GM18505 (cell line): Measurements from ENCODE around the gene ZP1.
"Not testable (repeated sequence)": the region's sequence is repeated elsewhere in the genome, so short reads cannot be mapped to it uniquely, and the experiment has no call there.

Experiments
- ATAC-seq: cut with Tn5 transposase; IDR thresholded peaks from one replicate; pipeline ENCODE4 v1.9.1; 2021; ENCODE audit not compliant: unreplicated experiment
- POLR2A ChIP-seq: IDR thresholded peaks from 4 replicates; pipeline ENCODE4 v1.6.1; 2011; ENCODE audit warnings: borderline replicate concordance; ENCODE audit not compliant: insufficient read depth, insufficient read length; ENCODE audit errors: extremely low read depth

Gene ZP1

DNA sequence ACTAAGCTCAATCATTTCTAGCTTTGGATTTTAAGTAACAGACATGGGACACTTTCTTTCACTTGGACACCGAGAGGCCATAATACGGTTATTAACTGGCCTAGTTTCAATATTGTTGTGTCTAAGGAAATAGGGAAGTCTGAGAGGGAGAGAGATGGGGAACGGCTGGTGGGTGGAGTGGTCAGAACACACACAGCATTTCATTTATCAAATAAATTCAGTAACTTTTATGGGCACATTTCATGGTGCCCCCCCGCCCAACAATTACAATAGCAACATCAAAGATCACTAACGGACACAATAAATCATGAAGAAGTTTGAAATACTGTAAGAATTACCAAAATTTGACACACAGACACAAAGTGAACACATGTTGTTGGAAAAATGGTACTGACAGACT is 28.3 kb downstream of the ZP1 start:
- ATAC-seq = no peak

DNA sequence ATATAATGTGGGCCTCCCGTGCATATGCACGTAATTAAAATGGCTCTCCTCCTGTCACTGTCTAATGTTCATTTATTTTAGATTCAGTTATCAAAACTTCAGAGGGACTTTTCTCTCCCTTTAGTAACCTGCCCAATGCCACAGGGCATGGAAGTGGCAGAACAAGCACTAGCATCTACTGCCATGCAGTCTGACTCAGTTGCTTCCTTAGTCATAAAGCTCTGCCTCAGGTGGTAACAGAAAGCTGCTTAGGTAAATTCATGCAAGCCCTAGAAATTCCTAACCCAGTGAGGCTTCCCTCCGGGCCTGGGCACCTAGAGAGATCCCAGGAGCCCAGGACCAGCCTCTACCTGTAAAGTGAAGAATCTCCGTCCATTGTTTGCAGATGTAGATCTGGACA is 30.2 kb downstream of the ZP1 start:
- no peak for TF ChIP-seq POLR2A
- no peak for ATAC-seq

More for the DNA sequence above, 28.3 kb downstream of the ZP1 start:
- TF ChIP-seq POLR2A = no peak

DNA sequence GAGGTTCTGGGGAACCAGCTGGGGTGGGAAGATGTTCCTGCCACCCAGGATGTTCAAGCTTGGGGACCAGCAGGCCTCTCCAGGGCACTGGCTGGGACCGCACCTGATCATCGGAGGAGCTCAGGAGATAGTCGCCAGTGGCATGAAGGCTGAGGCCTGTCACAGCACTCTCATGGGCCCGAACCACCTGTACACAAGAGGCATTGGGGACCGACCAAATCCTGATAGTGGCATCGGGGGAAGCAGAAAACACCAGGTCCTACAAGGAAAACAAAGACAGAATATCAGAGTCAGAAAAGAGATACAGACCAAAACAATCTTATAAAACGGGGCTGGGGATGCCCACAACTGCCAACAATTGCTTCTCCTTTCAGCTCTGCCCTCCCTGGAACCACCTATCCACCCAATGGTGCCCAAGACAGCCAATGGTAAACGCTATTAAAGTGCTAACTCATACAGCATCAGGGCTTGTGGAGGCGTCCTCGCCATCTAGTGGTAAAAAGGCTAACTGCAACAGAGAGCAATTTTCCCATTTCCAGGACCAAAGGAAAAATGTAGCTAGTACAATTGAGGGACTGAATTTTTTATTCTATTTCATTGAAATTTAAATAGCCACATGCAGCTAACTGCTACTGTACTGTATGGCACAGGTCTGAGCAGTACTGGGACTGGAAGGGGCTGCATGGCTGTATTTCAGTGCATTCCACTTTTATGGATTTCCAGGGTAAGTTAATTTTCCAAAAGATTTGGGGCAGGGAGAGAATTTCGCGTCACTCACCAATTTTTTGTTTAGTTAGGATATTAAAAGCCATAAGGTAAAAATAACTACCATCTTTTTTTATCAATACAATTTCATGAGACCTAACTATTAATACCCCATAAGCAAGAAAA is 31.9 kb downstream of the ZP1 start:
- TF ChIP-seq POLR2A = peak; percentile 16
- no peak for ATAC-seq

DNA sequence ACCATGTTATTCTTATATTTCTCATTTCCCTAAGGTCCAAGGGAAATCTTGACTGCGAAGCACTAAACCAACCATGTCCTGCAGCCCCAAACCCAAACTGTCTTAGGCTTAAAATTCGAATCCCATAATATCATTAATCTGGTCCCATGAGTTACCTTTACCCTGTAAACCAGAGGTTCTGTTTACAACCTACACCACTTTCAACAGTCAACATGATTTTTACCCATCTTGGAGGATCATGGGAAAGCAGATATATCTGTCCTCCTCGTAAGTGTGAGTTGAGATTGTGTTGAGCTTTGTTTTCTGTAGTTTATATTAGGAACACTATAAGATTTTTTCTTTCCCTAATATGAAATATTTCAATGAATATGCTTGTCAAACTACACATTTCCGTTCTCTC is 32.6 kb downstream of the ZP1 start:
- ATAC-seq = no peak
- TF ChIP-seq POLR2A = no peak

DNA sequence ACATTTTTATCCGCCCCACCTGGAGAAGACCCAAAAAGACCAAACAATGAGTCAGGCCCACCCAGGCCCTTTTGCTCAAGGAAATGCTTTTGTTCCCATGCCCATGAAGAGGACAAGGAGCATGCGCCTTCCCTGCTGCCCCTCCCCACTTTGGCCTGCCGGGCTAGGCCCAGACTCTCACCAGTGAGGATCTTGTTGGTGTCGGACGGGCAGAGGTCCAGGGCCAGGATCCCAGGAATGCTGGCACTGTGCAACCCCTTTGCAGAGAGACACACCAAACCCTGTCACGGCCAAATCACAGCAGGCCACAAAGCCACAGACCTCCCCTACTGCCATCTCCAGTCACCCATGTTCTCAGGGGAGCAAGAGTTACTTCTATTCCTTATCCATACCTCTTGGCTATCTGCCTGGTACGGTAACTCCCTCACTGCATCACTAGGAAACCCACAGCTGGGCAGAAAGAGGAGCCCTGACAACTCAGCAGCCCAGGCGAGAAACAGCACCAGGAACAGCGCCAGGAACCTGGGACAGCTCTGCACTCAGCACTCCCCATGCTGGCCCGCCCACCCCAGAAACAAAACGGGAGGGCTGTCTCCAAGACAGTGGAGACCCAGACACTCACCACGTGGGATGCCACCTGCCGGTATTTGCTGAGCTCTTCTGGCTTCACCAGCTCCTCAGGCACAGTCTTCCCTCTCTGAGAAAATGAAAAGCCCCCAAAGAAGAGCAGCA is 33.5 kb downstream of the ZP1 start:
- no peak for ATAC-seq
- no peak for TF ChIP-seq POLR2A

DNA sequence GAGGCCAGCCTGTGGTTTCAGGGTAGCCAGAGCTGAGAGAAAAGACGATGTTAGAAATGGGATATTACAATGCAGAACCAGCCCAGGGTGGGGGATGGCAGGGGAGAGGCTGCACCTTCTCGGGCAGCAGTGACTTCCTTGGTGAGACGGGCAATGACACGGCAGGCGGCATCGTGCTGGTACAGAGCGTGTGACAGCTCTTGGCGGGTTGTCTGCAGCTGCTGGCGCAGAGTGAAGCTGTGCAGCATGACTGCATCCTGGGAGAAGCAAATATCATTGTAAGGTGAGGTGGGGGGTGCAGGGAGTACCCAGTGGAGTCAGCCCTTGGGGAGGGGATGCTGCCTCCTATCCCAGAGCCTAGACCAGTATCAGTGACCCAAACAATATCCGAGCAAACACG is 35.3 kb downstream of the ZP1 start:
- ATAC-seq = no peak
- no peak for TF ChIP-seq POLR2A

DNA sequence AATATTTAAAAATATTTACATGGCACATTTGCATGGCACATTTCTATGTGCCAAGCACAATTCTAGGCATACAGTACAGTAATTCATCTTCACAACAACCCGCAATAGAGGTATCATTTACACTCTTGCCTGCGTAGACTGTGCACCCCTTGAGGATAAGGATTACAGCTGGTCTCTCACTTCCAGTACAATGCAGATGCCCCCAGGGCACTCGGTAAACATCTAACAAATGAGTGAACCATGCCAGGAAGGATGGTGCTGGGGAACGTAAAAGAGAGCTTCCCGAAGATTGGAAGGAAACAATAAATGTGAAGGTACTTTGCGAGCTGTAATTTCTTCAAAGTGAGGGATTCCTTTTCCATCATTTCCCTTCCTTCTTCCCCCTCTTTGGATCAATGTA is 37.7 kb downstream of the ZP1 start:
- no peak for ATAC-seq
- TF ChIP-seq POLR2A = no peak

DNA sequence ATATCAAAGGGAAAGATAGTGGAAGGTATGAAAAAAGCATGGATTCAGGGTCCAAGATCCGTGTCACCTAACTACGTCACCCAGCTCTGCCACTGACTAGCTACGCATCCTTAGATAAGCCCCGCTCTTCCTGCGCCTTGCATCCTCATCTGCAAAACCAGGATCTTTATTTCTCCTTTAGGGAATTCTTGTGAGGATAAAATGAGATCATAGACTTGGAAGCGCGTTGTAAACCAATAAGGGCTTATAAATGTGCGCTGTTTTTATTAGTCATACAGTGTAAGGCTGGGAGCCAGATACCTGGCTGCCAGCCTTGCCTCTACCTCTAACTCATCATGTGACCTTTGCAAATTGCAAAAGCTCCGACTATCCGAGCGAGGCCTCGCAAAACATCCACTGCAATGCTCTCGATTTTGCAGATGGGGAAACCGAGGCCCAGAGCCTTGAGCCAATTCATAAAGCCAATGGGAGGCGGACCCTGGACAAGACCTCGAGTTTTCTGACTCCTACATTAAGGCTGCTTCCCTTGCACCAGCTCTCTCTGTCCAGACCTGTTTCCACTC is 38.3 kb downstream of the ZP1 start:
- no peak for ATAC-seq
- TF ChIP-seq POLR2A = no peak

DNA sequence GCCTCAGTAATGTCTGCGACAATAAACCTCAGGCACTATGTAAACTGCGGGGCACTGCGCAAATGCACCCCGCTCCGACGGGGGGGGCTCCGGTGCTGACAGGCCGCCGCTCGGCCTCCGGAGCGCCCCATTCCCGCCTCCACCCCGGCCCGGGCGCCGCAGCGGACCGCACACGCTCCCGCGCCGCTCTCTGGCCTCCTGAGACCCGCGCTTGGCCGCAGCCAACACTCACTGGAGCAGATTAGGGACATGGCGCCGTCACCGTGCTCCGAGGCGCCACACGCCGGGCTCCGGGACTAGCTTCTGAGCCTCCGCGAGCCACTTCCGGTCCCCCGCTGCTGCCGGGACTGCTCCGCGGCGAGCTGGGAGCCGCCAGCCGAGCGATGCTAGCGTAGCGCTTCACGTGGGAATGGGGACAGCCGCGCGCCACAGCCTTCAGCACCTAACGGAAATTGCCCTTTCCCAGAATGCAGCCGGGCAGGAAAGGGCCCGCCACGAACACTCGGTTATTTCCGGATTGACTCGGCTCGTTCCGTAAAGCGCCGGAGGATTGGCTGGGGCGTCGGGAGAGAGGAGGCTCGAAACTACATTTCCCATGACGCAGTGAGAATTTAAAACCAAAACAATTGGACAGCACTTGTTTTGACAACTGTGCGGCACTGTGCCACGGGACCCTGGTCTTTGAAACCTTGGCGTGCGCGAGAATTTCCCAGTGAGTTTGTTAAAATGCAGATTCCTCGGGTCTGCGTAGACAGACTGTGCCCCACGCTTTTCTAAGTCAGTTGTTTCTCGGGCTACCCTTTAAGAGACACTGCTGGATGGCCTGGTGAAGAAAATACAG is 39.0 kb downstream of the ZP1 start, which contains the start of gene PRPF19:
TSS of gene PRPF19 (minus strand) at position 454 of the 841 bp plus-strand sequence. CDS start at position 251, 203 bp downstream.
- peak; percentile 76 for ATAC-seq
- peak; percentile 94 for TF ChIP-seq POLR2A

DNA sequence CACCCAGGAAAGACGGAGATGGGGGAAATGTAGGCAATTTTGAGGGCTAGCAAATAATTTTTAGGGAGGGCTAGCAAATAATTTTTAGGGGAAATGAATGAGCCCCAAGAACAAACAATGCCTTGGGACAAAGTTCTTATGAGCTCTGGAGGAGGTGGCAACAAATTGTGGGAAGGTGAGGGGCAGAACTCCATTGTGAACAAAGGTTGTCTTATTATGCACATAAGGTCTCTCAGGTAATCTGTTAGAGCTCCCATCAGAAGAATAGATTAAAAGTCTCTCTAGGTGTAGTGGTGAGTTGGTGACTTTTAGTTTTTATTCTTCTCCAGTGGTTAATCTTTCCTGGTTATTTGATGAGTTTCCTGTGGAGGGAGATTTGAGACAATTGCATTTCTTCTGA is 41.5 kb downstream of the ZP1 start:
- no peak for TF ChIP-seq POLR2A
- no peak for ATAC-seq

DNA sequence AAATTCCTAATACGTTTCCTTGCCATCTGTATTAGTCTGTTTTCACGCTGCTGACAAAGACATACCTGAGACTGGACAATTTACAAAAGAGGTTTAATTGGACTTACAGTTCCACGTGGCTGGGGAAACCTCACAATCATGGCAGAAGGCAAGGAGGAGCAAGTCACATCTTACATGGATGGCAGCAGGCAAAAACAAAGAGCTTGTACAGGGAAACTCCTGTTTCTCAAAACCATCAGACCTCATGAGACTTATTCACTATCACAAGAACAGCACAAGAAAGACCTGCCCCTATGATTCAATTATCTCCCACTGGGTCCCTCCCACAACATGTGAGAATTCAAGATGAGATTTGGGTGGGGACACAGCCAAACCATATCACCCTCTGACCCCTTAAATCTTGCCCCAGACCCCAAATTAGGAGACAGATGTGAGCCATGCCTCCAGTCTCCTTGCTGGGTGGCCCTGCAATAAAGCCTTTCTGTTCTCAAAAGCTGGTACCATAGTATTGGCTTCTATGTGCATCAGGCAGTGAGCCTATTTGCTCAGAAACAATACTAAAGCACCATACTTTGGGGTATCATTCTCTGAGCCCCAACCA is 42.4 kb downstream of the ZP1 start:
- ATAC-seq = not testable (repeated sequence)

DNA sequence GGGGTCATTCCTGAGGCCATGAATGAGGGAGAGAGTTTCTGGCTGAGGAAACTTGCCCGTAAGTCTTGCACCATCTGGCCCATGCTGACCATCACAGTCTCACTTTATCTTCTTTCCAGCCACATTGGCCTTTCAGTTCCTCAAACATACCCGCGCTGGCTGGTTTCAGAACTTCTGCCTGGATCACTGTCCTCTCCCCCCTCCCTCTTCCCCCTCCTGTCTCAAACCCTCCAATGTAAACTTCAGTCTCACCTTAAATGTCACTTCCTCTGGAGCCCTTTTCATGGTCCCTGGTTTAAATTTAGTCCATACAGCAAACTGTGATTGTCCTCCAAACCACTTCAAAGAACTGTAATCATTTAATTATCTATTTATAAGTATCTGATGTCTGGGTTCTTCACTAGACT is 42.9 kb downstream of the ZP1 start:
- peak; percentile 34 for ATAC-seq
- TF ChIP-seq POLR2A = peak; percentile 27
